SK-N-SH (cell line): ENCODE measurements around the gene ASTN2. TPM values are rescaled to one million over a fixed set of nuclear protein-coding genes. Genes with fewer than 3 reads are reported as not detected.

Experiments
- CTCF ChIA-PET: fragments of 300-600, 350-600 bp; formaldehyde crosslinking; extraction: SDS; loops from one replicate; lab custom pipeline; 2021; lab: Yijun Ruan, JAX
- POLR2A ChIA-PET: fragments of 350-600 bp; sonication (Branson Sonifier 250); formaldehyde crosslinking; extraction: SDS; loops from one replicate; lab custom pipeline; 2020; ENCODE audit warnings: antibody characterized with exemption, inconsistent platforms; lab: Yijun Ruan, JAX
- DNase-seq: peaks from one replicate; pipeline ENCODE4 v3.0.0; 2012
- H2AFZ ChIP-seq: fragments of 200-600 bp; sonication (generic); 2 replicates; pipeline ENCODE4 v1.8.1; 2016; ENCODE audit warnings: antibody characterized with exemption, mild to moderate bottlenecking, low read depth
- H3F3A ChIP-seq: fragments of 200-600 bp; sonication (generic); replicated peaks from 2 replicates; pipeline ENCODE3; 2016; ENCODE audit warnings: antibody characterized with exemption, mild to moderate bottlenecking; ENCODE audit not compliant: insufficient read depth
- H3K27ac ChIP-seq, 2 experiments: fragments of 200-500 bp in 1 of 2; fragments of 200-600 bp in 1 of 2; sonication (Bioruptor generic) in 1 of 2; sonication (generic), shearing (Covaris generic) in 1 of 2; 2 replicates each; pipeline versions ENCODE4 v1.5.1 to v1.6.1; 2014 to 2016; ENCODE audit warnings: low read depth in 2 of 2, inconsistent platforms in 1 of 2, low read length in 1 of 2, mild to moderate bottlenecking in 1 of 2, mixed read lengths in 1 of 2
- H3K27me3 ChIP-seq: fragments of 200-600 bp; sonication (generic), shearing (Covaris generic); 2 replicates; pipeline ENCODE4 v1.6.1; 2016; ENCODE audit warnings: mixed run types; ENCODE audit not compliant: insufficient read depth
- H3K36me3 ChIP-seq, 2 experiments: fragments of 200-500 bp in 1 of 2; fragments of 200-600 bp in 1 of 2; sonication (Bioruptor generic) in 1 of 2; sonication (generic) in 1 of 2; replicated peaks in 1 of 2; 2 replicates each; pipeline versions ENCODE3 to v1.5.1; 2014 to 2016; ENCODE audit warnings: low read length in 1 of 2, mild to moderate bottlenecking in 1 of 2; ENCODE audit not compliant: insufficient read depth in 2 of 2, control insufficient read depth in 1 of 2
- H3K4me1 ChIP-seq, 2 experiments: fragments of 200-500 bp in 1 of 2; fragments of 200-600 bp in 1 of 2; sonication (Bioruptor generic) in 1 of 2; sonication (generic), shearing (Covaris generic) in 1 of 2; 2 replicates each; pipeline versions ENCODE4 v1.5.1 to v1.6.1; 2014 to 2016; ENCODE audit warnings: low read depth in 1 of 2, low read length in 1 of 2, mixed run types in 1 of 2; ENCODE audit not compliant: insufficient read depth in 2 of 2, control insufficient read depth in 1 of 2
- H3K4me2 ChIP-seq: fragments of 200-600 bp; sonication (generic), shearing (Covaris generic); 2 replicates; pipeline ENCODE4 v1.6.1; 2017; ENCODE audit warnings: mixed run types
- H3K4me3 ChIP-seq, 2 experiments: fragments of 200-500 bp in 1 of 2; fragments of 200-600 bp in 1 of 2; sonication (Bioruptor generic) in 1 of 2; sonication (generic), shearing (Covaris generic) in 1 of 2; 2 replicates each; pipeline versions ENCODE4 v1.5.1 to v1.8.1; 2014 to 2016; ENCODE audit warnings: low read depth in 2 of 2, inconsistent platforms in 1 of 2, low read length in 1 of 2, mild to moderate bottlenecking in 1 of 2, mixed read lengths in 1 of 2, moderate library complexity in 1 of 2
- H3K79me2 ChIP-seq: fragments of 200-600 bp; sonication (generic); 2 replicates; pipeline ENCODE4 v1.8.1; 2017; ENCODE audit warnings: mild to moderate bottlenecking; ENCODE audit not compliant: insufficient read depth
- H3K9ac ChIP-seq: fragments of 200-600 bp; sonication (generic); 2 replicates; pipeline ENCODE4 v1.6.1; 2017; ENCODE audit warnings: mixed run types
- H3K9me2 ChIP-seq: fragments of 200-600 bp; sonication (generic); 2 replicates; pipeline ENCODE4 v1.6.1; 2017; ENCODE audit warnings: mixed run types
- H3K9me3 ChIP-seq: fragments of 200-600 bp; sonication (generic); 2 replicates; pipeline ENCODE4 v1.6.1; 2017; ENCODE audit warnings: mixed run types, mild to moderate bottlenecking, moderate library complexity
- H4K20me1 ChIP-seq: fragments of 200-600 bp; sonication (generic); 2 replicates; pipeline ENCODE4 v1.6.1; 2017; ENCODE audit warnings: mild to moderate bottlenecking, mixed run types; ENCODE audit not compliant: insufficient read depth
- CTCF ChIP-seq: fragments of 200-600 bp; sonication (generic); IDR thresholded peaks from 2 replicates; pipeline ENCODE4 v1.6.1; 2017; ENCODE audit warnings: antibody characterized with exemption, mild to moderate bottlenecking, moderate library complexity
- EP300 ChIP-seq, 2 experiments: IDR thresholded peaks; 2 replicates each; pipeline versions ENCODE4 v1.4.0 to v1.6.1; 2012; ENCODE audit warnings: borderline replicate concordance in 1 of 2, low read depth in 1 of 2, low read length in 1 of 2
- FOXM1 ChIP-seq: IDR thresholded peaks from 2 replicates; pipeline ENCODE4 v1.4.0; 2012; ENCODE audit warnings: low read depth, mild to moderate bottlenecking
- GATA2 ChIP-seq: sonication (generic); formaldehyde crosslinking; IDR thresholded peaks from 2 replicates; pipeline ENCODE4 v1.5.0; 2020; ENCODE audit warnings: mild to moderate bottlenecking, missing genetic modification reagents
- JUND ChIP-seq: IDR thresholded peaks from 2 replicates; pipeline ENCODE4 v1.4.0; 2012
- MAX ChIP-seq: IDR thresholded peaks from 2 replicates; pipeline ENCODE4 v1.4.0; 2012; ENCODE audit warnings: low read depth
- MXI1 ChIP-seq: IDR thresholded peaks from 2 replicates; pipeline ENCODE4 v1.6.1; 2012; ENCODE audit warnings: mild to moderate bottlenecking, low read depth, low read length, improper control_type of control experiment
- POLR2AphosphoS5 ChIP-seq: IDR thresholded peaks from 2 replicates; pipeline ENCODE4 v1.6.1; 2012; ENCODE audit warnings: low read depth, low read length
- RAD21 ChIP-seq: IDR thresholded peaks from 2 replicates; pipeline ENCODE4 v1.6.1; 2012; ENCODE audit warnings: mild to moderate bottlenecking, low read length
- RCOR1 ChIP-seq: fragments of 150-350 bp; IDR thresholded peaks from 2 replicates; pipeline ENCODE4 v1.6.1; 2017; ENCODE audit warnings: antibody characterized with exemption, low read length
- REST ChIP-seq: IDR thresholded peaks from 2 replicates; pipeline ENCODE4 v1.6.1; 2012; ENCODE audit warnings: mild to moderate bottlenecking, low read depth, low read length, moderate library complexity
- SIN3A ChIP-seq: IDR thresholded peaks from 2 replicates; pipeline ENCODE4 v1.6.1; 2012; ENCODE audit warnings: low read depth, mild to moderate bottlenecking, low read length, moderate library complexity, borderline replicate concordance
- SMC3 ChIP-seq: IDR thresholded peaks from 2 replicates; pipeline ENCODE4 v1.6.1; 2012; ENCODE audit warnings: low read depth, low read length, improper control_type of control experiment
- ZBTB33 ChIP-seq: IDR thresholded peaks from 2 replicates; pipeline ENCODE4 v1.4.0; 2012; ENCODE audit warnings: low read depth, borderline replicate concordance
- WGBS: methylation state at CpG from one replicate; pipeline ENCODE4 v1.1.6; 2017; ENCODE audit warnings: low lambda C conversion rate; 5-methylcytosine and 5-hydroxymethylcytosine counted together
- polyA plus RNA-seq, 3 experiments: library from polyadenylated mRNA; depleted of rRNA; stranded (reverse); fragments of >200 nt; gene quantifications; 2 replicates each; pipeline ENCODE4 v1.2.3, GENCODE V29; 2012

ASTN2 gene
- polyA plus RNA-seq, 1 of the 3 experiments (the other 2 are of a cell fraction) = 6.6 TPM

- Histone ChIP-seq H3K27me3 (peaks cover 39% of the 10 kb centered on the region), H3K9ac (no peak overlapping the region), H3K9me2 (no peaks in the 10 kb centered on the region), H3F3A (no peaks in the 10 kb centered on the region), H4K20me1 (no peaks in the 10 kb centered on the region), H3K27ac (peak overlapping the region in 1 of 2 experiments; percentile 73; a peak in 2 of 4 replicates), H3K4me1 (peaks cover 0 to 37% of the 10 kb centered on the region in 2 experiments; a peak in 2 of 4 replicates), H3K4me3 (peak overlapping the region in 1 of 2 experiments; percentile 59; a peak in 2 of 4 replicates), H2AFZ (no peak overlapping the region), H3K9me3 (no peaks in the 10 kb centered on the region), H3K36me3 (no peaks in the 10 kb centered on the region), H3K4me2 (no peak overlapping the region), H3K79me2 (no peaks in the 10 kb centered on the region)
- ChIA-PET CTCF (interaction anchor here (0.6 to 8.4 kb wide), 73 partner anchors 11 to 675 kb away, joined by 3 to 60 read pairs (median 4); no protein-coding TSS in a partner anchor), POLR2A (interaction anchor here (0.6 to 4.8 kb wide), 7 partner anchors 9 to 255 kb away, joined by 3 to 31 read pairs (median 4); no protein-coding TSS in a partner anchor)
- WGBS = 45% methylated on average over 17 of the region's 17 CpGs
- no peak for TF ChIP-seq FOXM1
- no peak for TF ChIP-seq SIN3A
- TF ChIP-seq SMC3 = no peak
- TF ChIP-seq MAX = no peak
- no peak for TF ChIP-seq REST
- TF ChIP-seq ZBTB33 = no peak
- peak; percentile 55 for DNase-seq
Observed at GRCh38 chr9:117412006-117412715, 2.7 kb downstream of the ASTN2 start.

GRCh38 chr9:117411547-117411946, 3.3 kb downstream of the ASTN2 start:
- Histone ChIP-seq H3K4me3 (peak overlapping the region in 1 of 2 experiments; percentile 23; a peak in 2 of 4 replicates), H3K27ac (peak overlapping the region in 1 of 2 experiments; percentile 73; a peak in 1 of 4 replicates), H3K9me3 (no peaks in the 10 kb centered on the region), H2AFZ (no peak overlapping the region), H3K36me3 (no peaks in the 10 kb centered on the region), H4K20me1 (no peaks in the 10 kb centered on the region), H3K9me2 (no peaks in the 10 kb centered on the region), H3K4me1 (peaks cover 0 to 41% of the 10 kb centered on the region in 2 experiments; a peak in 2 of 4 replicates), H3K79me2 (no peaks in the 10 kb centered on the region), H3K9ac (no peak overlapping the region), H3K4me2 (no peak overlapping the region), H3K27me3 (peaks cover 33% of the 10 kb centered on the region), H3F3A (no peaks in the 10 kb centered on the region)
- ChIA-PET POLR2A (interaction anchor here (0.6 to 4.8 kb wide), 5 partner anchors 8 to 209 kb away, joined by 3 to 31 read pairs (median 4); no protein-coding TSS in a partner anchor), CTCF (interaction anchor here (0.6 to 8.4 kb wide), 63 partner anchors 10 to 675 kb away, joined by 3 to 60 read pairs (median 4); no protein-coding TSS in a partner anchor)
- peak; percentile 74 for DNase-seq
- TF ChIP-seq CTCF (peak; percentile 65), SMC3 (peak; percentile 65), MXI1 (peak; percentile 36; the same call in 1 of the 2 replicates), POLR2AphosphoS5 (no peak), RAD21 (peak; percentile 89), GATA2 (peak; percentile 71), JUND (no peak), RCOR1 (peak; percentile 81), EP300 (IDR thresholded peaks at IDR 0.05; ENCODE audit: borderline replicate concordance in 1 of 2, low read depth in 1 of 2, low read length in 1 of 2) (peak in 1 of 2 experiments; percentile 36; a peak in 1 of 4 replicates)
- WGBS = 10% methylated on average over 4 of the region's 4 CpGs
